VCaP (cell line): ENCODE results near the gene NOXO1.

Source experiments
- H3K27ac ChIP-seq: fragments of 450-650 bp; 2 replicates; pipeline ENCODE4 v1.5.1; 2017
- TF ChIP-seq, protein P1 (sequence below): fragments of 450-650 bp; conservative IDR thresholded peaks from 2 replicates; pipeline ENCODE4 v1.5.1; 2017; ENCODE audit warnings: mild to moderate bottlenecking, moderate library complexity

NOXO1 gene

DNA sequence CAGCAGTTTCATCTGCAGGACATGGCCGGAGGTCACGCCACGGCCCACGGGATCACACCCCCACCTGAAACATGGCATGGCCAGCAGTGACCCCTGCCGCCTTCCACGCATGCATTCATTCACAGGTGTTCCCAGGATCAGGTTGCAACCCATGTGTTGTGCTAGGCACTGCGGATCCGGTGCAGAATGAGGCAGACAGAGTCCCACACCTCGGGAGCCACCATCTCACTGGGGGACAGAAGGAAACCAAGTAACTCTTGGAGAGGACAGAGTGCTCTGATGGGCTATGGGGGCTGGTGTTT, 33.9 kb downstream of the NOXO1 start:
- no peak overlapping the region for H3K27ac ChIP-seq
- TF ChIP-seq, protein P1, sequence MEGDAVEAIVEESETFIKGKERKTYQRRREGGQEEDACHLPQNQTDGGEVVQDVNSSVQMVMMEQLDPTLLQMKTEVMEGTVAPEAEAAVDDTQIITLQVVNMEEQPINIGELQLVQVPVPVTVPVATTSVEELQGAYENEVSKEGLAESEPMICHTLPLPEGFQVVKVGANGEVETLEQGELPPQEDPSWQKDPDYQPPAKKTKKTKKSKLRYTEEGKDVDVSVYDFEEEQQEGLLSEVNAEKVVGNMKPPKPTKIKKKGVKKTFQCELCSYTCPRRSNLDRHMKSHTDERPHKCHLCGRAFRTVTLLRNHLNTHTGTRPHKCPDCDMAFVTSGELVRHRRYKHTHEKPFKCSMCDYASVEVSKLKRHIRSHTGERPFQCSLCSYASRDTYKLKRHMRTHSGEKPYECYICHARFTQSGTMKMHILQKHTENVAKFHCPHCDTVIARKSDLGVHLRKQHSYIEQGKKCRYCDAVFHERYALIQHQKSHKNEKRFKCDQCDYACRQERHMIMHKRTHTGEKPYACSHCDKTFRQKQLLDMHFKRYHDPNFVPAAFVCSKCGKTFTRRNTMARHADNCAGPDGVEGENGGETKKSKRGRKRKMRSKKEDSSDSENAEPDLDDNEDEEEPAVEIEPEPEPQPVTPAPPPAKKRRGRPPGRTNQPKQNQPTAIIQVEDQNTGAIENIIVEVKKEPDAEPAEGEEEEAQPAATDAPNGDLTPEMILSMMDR = no peak

DNA sequence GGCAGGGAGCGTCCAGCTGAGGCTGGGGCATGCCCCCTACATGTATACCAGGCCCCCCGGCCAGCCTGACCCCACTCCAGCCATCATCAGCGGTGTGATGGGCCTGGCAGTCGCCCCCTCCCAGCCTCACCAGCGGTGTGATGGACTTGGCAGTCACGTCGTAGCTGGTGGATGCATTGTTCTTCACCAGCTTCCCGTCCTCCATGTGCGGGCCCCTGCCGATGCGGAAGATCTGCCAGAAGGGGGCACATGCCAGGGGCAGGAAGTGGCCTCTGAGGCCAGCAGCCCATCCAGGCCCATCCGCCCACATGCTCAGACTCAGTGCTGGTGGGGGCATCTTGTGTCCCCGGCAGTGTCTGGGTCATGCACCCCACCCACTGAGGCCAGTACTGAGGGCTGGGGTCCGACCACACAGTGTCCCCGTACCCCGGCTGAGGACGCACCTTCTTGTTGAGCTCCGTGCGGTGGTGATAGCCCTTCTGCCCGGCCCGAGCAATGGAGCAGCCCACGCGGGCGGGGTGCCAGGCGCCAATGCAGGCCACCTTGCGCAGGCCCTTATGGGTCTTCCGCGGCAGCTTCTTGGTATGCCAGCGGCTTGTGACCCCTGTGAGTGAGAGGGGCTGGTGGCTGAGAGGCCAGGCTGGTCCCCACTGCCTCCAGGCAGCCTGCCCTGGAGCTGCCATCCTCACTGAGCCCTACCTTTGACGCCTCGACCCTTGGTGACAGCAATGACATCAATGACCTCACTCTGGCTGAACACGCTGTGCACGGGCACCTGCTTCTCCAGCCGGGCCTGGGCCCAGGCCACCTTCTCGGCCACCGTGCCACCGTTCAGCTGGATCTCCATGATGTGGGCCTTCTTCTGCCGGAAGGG, 34.5 kb downstream of the NOXO1 start:
- no peak overlapping the region for H3K27ac ChIP-seq
- TF ChIP-seq, protein P1 = no peak

DNA sequence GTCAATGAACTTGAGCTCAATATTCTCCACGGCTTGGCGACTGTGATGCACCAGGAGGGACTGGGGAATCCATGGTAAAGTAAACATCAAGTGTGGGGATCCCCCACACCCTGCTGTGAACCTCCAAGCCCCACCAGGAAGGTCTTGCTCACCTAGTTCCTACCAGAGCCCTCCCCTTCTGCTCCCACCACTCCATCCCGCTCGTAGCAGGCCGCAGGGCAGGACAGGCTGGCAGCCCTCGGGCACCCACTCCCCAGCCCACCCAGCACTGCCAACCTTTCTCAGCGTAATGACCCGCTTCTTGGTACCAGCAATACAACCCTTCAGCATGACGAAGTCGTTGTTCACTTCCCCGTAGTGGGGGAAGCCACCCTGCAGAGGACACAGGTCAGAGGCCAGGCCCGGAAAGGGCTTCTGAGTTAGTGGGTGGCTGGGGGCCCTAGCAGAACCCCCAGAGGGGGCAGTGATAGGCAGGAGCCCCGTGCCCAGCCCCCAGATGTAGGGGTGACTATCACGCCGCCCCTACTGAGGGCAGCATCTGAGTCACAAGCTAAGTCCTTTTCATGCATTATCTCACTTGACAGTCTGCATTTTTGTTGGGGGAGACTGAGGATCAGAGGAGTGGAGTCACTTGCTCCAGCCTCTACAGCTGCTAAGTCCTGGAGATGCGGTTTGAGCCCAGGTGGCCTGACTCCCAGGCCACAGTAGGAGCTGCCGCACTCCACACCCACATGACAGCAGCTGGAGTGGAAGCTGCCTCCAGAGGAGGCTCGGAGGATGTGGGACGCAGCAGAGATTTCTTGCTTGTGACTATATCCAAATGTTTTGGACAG, 35.5 kb downstream of the NOXO1 start:
- no peak overlapping the region for H3K27ac ChIP-seq
- TF ChIP-seq, protein P1 = no peak

DNA sequence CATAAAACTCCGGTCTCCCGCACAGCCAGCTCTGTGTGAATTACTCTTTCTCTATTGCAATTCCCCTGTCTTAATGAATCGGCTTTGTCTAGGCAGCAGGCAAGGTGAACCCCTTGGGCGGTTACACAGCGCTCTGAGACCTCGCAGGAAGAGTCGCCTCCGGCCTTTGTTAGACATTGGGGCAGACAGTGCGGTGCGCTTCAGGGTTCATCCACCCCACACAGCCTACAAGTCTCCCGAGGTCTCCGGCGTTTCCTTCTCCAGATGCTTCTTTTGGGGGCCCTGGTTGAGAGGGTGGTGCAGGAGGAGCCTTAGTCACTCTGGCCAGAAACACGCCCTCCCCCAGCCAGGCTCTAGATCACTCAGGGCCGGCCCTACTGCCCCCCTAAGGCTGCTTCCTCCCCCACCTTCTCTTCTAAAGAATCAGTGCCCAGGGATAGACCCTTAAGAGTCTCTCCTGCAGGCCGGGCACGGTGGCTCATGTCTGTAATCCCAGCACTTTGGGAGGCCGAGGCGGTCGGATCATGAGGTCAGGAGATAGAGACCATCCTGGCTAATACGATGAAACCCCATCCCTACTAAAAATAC, 36.6 kb downstream of the NOXO1 start:
- H3K27ac ChIP-seq = no peak overlapping the region
- TF ChIP-seq, protein P1 = no peak

DNA sequence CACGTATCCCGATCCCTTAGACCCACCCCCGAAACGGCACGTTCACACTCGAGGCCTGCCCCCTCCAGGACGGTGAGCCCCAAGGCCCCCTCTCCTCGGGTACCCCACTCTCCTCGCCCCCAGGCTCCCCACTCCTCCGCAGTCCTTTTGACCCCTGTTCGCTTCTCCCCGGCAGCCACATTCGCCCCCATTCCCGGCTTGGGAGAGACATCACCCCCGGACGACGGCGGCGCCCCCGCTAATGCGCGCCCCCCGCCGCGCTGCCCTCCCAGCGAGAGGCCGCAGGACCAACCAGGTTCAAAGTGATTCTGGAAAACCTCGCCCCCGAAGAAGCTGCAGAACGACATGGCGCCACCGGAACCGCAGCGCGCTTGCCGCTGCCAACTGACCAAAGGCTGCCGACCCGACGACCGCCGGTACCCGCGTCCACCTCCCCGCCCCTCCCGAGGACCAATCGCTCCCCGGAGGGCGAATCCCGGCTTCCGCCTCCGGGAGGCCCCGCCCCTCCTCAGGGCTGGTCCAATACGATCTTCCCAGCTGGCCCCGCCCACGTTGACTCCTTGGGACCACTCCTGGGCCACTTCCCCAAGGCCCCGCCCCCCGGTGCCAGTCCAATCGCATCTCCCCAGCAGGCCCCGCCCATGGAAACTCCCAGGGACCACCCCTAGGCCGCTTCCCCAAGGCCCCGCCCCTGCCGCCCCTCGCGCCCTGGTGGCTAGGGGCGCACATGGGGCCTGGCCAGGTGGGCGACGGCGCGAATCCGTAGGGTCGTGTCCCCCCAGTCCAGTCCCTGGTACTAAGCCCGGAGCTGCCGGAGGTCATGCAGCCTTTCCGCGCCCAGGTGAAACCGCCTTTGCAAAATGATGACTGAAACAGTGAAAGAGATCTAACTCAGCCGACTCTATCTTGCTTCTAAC, 38.2 kb downstream of the NOXO1 start, which contains the start of gene MSRB1:
TSS of gene MSRB1 (minus strand) at position 390 of the 917 bp plus-strand sequence. CDS start at position 347, 43 bp downstream.
- TF ChIP-seq, protein P1 = no peak

DNA sequence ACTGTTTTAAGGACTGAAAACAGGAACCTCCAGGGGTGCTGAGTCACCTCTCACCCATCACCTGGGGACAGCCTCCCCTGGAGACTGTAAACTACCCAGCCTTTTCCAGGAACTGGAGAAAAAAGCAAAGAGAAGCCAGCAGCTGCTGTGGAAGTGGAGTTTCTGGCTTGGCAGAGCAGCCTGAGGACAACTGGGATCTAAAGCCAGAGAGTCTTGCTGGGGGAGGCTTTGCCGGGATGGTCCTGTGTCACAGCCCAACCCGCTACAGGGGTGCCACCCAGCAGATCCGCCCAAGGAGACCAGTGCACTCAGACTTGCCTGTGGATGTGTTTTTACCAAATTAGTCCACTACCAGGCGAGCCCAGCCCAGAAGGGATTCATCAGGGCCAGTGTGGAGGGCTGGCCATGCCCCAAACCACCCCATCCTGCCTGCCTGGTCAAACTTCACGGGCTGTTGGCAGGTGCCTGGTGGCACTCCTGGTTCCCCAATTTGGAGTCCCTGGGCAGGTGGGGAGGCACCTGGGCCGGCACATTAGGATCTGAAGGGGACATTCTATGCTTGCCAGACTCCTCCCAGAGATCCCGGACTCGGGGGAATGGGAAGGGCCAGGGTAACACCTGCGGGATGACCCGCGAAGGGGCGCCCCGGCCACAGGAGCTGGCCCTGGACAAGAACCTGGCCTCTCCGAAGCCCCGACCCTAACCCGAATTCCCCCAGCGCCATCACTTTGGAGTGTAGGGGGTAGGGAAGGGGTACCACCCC, 39.0 kb downstream of the NOXO1 start:
- peak overlapping the region; percentile 65; the same call in 1 of the 2 replicates for H3K27ac ChIP-seq
- TF ChIP-seq, protein P1 = no peak

More for the DNA sequence above, 38.2 kb downstream of the NOXO1 start, which contains the start of gene MSRB1:
- peak within 1 kb of the TSS; percentile 65 for H3K27ac ChIP-seq
